Vagina (tissue), 2 donors: ENCODE results near the gene KLHDC7B.

Experiments
- CTCF ChIP-seq, 3 experiments: fragments of 450-650 bp in 2 of 3; fragments of 200-600 bp in 1 of 3; sonication (generic) in 1 of 3; IDR thresholded peaks; one replicate each; pipeline ENCODE4 v1.5.1; 2017 to 2019; ENCODE audit warnings: antibody characterized with exemption in 3 of 3, mild to moderate bottlenecking in 2 of 3, moderate library complexity in 2 of 3
- POLR2A ChIP-seq, 2 donors: fragments of 450-650 bp; IDR thresholded peaks; one replicate each; pipeline ENCODE4 v1.6.1; 2017; ENCODE audit warnings: antibody characterized with exemption in 2 of 2, mild to moderate bottlenecking in 2 of 2, moderate library complexity in 2 of 2
- POLR2AphosphoS5 ChIP-seq, 2 donors: sonication (generic); formaldehyde crosslinking; IDR thresholded peaks; one replicate each; pipeline ENCODE4 v1.9.0; 2017; ENCODE audit warnings: antibody characterized with exemption in 2 of 2, mild to moderate bottlenecking in 2 of 2, low read depth in 1 of 2; ENCODE audit not compliant: insufficient read depth in 1 of 2

GRCh38 chr22:50537765-50538164 is 7.9 kb upstream of the KLHDC7B start:
- no peak for TF ChIP-seq CTCF (IDR thresholded peaks at IDR 0.05)
- TF ChIP-seq POLR2A (IDR thresholded peaks at IDR 0.05): no peak
- TF ChIP-seq POLR2AphosphoS5 (IDR thresholded peaks at IDR 0.05; ENCODE audit: insufficient read depth in 1 of 2, low read depth in 1 of 2): no peak
